Measurements from ENCODE around the gene MOB3B. TPM values are rescaled to one million over a fixed set of nuclear protein-coding genes. Genes with fewer than 3 reads are reported as not detected.

Gene MOB3B
- total and polyA plus RNA-seq, 2 of the 13 experiments (the other 11 are each of a cell fraction or from before 2014, with no cell fraction given) = 0.03 to 0.09 TPM

DNA sequence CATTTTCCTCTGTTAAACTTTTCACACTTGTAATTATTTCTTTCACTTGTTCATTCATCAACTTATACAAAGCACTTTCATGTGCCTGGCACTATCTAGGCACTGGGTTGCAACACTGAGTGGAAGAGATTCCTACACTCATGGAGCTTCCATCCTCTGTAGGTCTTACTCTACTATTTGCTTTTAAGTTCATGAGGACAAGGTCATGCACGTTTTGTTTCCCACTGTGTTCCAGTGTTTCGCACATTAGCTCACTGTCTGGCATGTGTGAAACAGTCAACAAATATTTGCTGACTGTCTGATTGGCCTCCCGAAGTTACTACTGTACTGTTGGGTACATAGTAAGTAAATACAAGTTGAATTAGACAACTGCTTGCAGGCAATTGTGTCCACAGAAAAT, 93.4 kb downstream of the MOB3B start (continued):
- TF ChIP-seq, protein P1, sequence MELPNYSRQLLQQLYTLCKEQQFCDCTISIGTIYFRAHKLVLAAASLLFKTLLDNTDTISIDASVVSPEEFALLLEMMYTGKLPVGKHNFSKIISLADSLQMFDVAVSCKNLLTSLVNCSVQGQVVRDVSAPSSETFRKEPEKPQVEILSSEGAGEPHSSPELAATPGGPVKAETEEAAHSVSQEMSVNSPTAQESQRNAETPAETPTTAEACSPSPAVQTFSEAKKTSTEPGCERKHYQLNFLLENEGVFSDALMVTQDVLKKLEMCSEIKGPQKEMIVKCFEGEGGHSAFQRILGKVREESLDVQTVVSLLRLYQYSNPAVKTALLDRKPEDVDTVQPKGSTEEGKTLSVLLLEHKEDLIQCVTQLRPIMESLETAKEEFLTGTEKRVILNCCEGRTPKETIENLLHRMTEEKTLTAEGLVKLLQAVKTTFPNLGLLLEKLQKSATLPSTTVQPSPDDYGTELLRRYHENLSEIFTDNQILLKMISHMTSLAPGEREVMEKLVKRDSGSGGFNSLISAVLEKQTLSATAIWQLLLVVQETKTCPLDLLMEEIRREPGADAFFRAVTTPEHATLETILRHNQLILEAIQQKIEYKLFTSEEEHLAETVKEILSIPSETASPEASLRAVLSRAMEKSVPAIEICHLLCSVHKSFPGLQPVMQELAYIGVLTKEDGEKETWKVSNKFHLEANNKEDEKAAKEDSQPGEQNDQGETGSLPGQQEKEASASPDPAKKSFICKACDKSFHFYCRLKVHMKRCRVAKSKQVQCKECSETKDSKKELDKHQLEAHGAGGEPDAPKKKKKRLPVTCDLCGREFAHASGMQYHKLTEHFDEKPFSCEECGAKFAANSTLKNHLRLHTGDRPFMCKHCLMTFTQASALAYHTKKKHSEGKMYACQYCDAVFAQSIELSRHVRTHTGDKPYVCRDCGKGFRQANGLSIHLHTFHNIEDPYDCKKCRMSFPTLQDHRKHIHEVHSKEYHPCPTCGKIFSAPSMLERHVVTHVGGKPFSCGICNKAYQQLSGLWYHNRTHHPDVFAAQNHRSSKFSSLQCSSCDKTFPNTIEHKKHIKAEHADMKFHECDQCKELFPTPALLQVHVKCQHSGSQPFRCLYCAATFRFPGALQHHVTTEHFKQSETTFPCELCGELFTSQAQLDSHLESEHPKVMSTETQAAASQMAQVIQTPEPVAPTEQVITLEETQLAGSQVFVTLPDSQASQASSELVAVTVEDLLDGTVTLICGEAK (IDR thresholded peaks at IDR 0.05) = no peak
- TF ChIP-seq, protein P1 (CRISPR knock-in tag; IDR thresholded peaks at IDR 0.05) = no peak; the same call in 1 of the 2 replicates
- TF ChIP-seq KDM3A (CRISPR knock-in tag; IDR thresholded peaks at IDR 0.05; ENCODE audit: low read depth) (0 out of 2 replicates have a peak, but pooled peaks have one; percentile 43), ZMAT3 (CRISPR knock-in tag; conservative IDR thresholded peaks at IDR 0.05) (0 out of 2 replicates have a peak, but pooled peaks have one; percentile 31), ZNF431 (CRISPR knock-in tag; IDR thresholded peaks at IDR 0.05; ENCODE audit: borderline replicate concordance, low read depth) (peak; percentile 75; the same call in 1 of the 2 replicates), JUNB (CRISPR knock-in tag; IDR thresholded peaks at IDR 0.05; ENCODE audit: borderline replicate concordance) (peak; percentile 84), ZIK1 (CRISPR knock-in tag; IDR thresholded peaks at IDR 0.05; ENCODE audit: borderline replicate concordance, low read depth) (no peak), KLF12 (CRISPR knock-in tag; IDR thresholded peaks at IDR 0.05; ENCODE audit: borderline replicate concordance) (no peak), LCORL (IDR thresholded peaks at IDR 0.05) (no peak; the same call in 1 of the 2 replicates), LCORL (CRISPR knock-in tag; IDR thresholded peaks at IDR 0.05) (peak; percentile 43; the same call in 1 of the 2 replicates), GATAD2A (CRISPR knock-in tag; IDR thresholded peaks at IDR 0.05) (peak; percentile 92), CSRNP2 (CRISPR knock-in tag; conservative IDR thresholded peaks at IDR 0.05; ENCODE audit: low read depth) (no peak), ZBTB4 (CRISPR knock-in tag; IDR thresholded peaks at IDR 0.05; ENCODE audit: borderline replicate concordance) (no peak), XBP1 (CRISPR knock-in tag; IDR thresholded peaks at IDR 0.05) (no peak), HOXA5 (CRISPR knock-in tag; IDR thresholded peaks at IDR 0.05) (0 out of 2 replicates have a peak, but pooled peaks have one; percentile 58)
- TF ChIP-seq, protein P2, sequence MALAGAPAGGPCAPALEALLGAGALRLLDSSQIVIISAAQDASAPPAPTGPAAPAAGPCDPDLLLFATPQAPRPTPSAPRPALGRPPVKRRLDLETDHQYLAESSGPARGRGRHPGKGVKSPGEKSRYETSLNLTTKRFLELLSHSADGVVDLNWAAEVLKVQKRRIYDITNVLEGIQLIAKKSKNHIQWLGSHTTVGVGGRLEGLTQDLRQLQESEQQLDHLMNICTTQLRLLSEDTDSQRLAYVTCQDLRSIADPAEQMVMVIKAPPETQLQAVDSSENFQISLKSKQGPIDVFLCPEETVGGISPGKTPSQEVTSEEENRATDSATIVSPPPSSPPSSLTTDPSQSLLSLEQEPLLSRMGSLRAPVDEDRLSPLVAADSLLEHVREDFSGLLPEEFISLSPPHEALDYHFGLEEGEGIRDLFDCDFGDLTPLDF (CRISPR knock-in tag; IDR thresholded peaks at IDR 0.05) = no peak

All from HepG2 (cell line).